BJ (cell line): ENCODE measurements around the gene MATN1. TPM values are rescaled to one million over a fixed set of nuclear protein-coding genes. Genes with fewer than 3 reads are reported as not detected.

Experiments
- CTCF ChIA-PET: fragments of 350-600 bp; formaldehyde crosslinking; extraction: SDS; loops from one replicate; lab custom pipeline; 2021; ENCODE audit warnings: antibody characterized with exemption, inconsistent platforms; lab: Yijun Ruan, JAX
- POLR2A ChIA-PET: fragments of 300-600 bp; sonication (Branson Sonifier 250); formaldehyde crosslinking; extraction: SDS; loops from one replicate; lab custom pipeline; 2021; ENCODE audit warnings: antibody characterized with exemption; lab: Charles Lee
- DNase-seq: peaks from one replicate; pipeline ENCODE4 v3.0.0-alpha.2; 2011; ENCODE audit warnings: low read depth
- H3K27me3 ChIP-seq: 2 replicates; pipeline ENCODE4 v1.6.0; 2011; ENCODE audit warnings: low read length; ENCODE audit not compliant: control insufficient read depth, insufficient read depth
- H3K36me3 ChIP-seq: 2 replicates; pipeline ENCODE4 v1.5.1; 2011; ENCODE audit warnings: low read length; ENCODE audit not compliant: control insufficient read depth, insufficient read depth
- H3K4me3 ChIP-seq: 2 replicates; pipeline ENCODE4 v1.5.1; 2011; ENCODE audit warnings: low read depth, mild to moderate bottlenecking, control low read depth, low read length
- polyA plus RNA-seq: library from polyadenylated mRNA; depleted of rRNA; stranded (reverse); fragments of >200 nt; gene quantifications from 2 replicates; pipeline ENCODE4 v1.2.3, GENCODE V29; 2011
- TF ChIP-seq, protein P1 (sequence below): IDR thresholded peaks from 2 replicates; pipeline ENCODE4 v1.5.1; 2011; ENCODE audit warnings: low read depth, mild to moderate bottlenecking, control low read depth, inconsistent platforms, low read length, moderate library complexity; ENCODE audit not compliant: insufficient read depth

MATN1 gene
- polyA plus RNA-seq, 1 experiment: 0.13 TPM

DNA sequence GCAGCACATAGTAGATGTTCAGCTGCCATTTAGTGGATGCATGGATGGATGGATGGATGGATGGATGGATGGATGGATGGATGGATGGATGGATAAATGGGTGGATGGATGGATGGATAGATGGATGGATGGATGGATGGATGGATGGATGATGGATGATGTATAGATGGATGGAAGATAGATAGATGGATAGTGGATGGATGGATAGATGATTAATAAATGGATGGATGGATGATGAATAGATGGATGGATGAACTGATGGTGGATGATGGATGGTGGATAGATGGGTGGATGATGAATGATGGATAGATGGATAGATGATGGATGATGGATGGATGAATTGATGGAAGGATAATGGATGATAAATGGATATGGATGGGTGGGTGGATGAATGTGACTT is 20.6 kb downstream of the MATN1 start:
- CTCF ChIA-PET: interaction anchor here (0.9 to 1.3 kb wide), 5 partner anchors 10 to 1015 kb away, joined by 3 to 4 read pairs (median 3); no protein-coding TSS in a partner anchor
- Histone ChIP-seq H3K36me3 (no peaks in the 10 kb centered on the region), H3K4me3 (no peak overlapping the region), H3K27me3 (no peaks in the 10 kb centered on the region)
- no peak for DNase-seq
- TF ChIP-seq, protein P1, sequence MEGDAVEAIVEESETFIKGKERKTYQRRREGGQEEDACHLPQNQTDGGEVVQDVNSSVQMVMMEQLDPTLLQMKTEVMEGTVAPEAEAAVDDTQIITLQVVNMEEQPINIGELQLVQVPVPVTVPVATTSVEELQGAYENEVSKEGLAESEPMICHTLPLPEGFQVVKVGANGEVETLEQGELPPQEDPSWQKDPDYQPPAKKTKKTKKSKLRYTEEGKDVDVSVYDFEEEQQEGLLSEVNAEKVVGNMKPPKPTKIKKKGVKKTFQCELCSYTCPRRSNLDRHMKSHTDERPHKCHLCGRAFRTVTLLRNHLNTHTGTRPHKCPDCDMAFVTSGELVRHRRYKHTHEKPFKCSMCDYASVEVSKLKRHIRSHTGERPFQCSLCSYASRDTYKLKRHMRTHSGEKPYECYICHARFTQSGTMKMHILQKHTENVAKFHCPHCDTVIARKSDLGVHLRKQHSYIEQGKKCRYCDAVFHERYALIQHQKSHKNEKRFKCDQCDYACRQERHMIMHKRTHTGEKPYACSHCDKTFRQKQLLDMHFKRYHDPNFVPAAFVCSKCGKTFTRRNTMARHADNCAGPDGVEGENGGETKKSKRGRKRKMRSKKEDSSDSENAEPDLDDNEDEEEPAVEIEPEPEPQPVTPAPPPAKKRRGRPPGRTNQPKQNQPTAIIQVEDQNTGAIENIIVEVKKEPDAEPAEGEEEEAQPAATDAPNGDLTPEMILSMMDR: no peak
- POLR2A ChIA-PET: no interaction called here

DNA sequence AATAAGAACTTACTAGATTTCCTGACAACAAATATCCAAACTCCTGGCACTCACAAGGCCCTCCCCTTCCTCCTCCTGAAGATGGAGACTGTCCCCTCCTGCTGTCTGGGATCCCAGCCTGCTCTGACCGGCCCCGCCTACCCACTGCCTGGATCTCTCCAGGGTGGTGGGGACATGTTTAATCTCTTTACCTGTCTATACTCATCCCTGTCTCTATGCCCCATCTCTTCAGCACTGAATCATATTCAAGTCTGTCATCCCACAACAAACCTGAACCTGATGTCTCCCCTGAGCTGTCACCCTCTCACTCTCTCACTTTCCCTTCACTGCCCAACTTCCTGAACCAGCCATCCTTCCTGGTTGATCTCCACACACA is 22.1 kb downstream of the MATN1 start:
- Histone ChIP-seq H3K36me3 (no peaks in the 10 kb centered on the region), H3K4me3 (no peak overlapping the region), H3K27me3 (no peaks in the 10 kb centered on the region)
- ChIA-PET CTCF (interaction anchor here (0.6 to 1.0 kb wide), 2 partner anchors 17 to 264 kb away, joined by 3 to 5 read pairs; no protein-coding TSS in a partner anchor), POLR2A (no interaction called here)
- no peak for DNase-seq
- TF ChIP-seq, protein P1: no peak

DNA sequence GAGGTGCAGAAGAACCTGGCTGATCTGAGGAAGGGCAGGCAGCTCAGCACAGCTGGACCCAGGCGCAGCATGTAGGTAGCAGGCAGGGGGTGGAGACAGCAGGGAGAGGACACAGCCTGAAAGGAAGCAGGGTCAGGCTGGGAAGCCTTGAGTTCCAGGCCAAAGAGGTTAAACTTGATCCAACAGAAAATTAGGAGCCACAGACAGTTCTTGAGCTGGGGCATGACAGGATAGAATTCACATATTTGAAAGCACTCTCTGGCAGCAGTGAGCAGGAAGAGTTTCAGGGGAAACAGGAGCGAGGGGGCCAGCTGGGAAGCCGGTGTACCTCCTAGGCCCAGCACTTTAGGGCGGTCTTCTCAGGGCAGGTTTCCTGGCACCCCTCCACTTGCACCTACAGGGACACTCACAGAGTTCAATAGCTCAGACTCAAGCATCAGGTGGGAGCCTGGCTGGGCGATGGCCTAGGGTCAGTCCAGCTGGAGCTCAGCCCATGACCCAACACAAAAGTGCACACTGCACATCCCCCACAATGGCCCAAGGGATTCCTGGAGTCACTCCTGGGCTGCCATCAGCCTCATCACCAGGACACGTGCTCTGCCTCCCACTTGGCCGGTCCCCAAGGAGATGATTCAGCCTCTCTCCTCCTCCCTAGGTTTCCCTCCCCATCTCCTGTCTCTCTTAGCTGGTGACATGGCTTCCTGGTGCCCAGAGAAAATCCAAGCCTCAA is 22.7 kb downstream of the MATN1 start:
- CTCF ChIA-PET: interaction anchor here (0.6 to 1.0 kb wide), 3 partner anchors 18 to 710 kb away, joined by 3 to 5 read pairs (median 3); no protein-coding TSS in a partner anchor
- POLR2A ChIA-PET: interaction anchor here (0.6 kb wide), 1 partner anchor 88 kb away, joined by 3 read pairs; no protein-coding TSS in a partner anchor
- Histone ChIP-seq H3K4me3 (no peak overlapping the region), H3K27me3 (no peaks in the 10 kb centered on the region), H3K36me3 (no peaks in the 10 kb centered on the region)
- TF ChIP-seq, protein P1: no peak
- DNase-seq: peak; percentile 61

DNA sequence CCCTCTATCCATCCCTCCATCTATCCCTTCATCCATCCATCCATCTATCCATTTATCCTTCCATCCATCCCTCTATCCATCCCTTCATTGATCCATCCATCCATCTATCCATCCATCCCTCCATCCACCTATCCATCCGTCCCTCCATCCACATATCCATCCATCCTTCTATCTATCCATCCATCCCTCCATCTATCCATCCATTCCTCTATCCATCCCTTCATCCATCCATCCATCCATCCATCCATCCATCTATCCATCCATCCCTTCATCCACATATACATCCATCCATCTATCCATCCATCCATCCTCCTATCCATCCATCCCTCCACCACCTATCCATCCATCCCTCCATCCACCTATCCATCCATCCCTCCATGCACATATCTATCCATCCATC is 23.6 kb downstream of the MATN1 start:
- no peak for DNase-seq
- Histone ChIP-seq H3K4me3 (no peak overlapping the region), H3K36me3 (no peaks in the 10 kb centered on the region), H3K27me3 (no peaks in the 10 kb centered on the region)
- TF ChIP-seq, protein P1: no peak
- CTCF ChIA-PET: interaction anchor here (0.6 to 1.0 kb wide), 2 partner anchors 8 to 711 kb away, joined by 3 to 4 read pairs; no protein-coding TSS in a partner anchor
- POLR2A ChIA-PET: no interaction called here

DNA sequence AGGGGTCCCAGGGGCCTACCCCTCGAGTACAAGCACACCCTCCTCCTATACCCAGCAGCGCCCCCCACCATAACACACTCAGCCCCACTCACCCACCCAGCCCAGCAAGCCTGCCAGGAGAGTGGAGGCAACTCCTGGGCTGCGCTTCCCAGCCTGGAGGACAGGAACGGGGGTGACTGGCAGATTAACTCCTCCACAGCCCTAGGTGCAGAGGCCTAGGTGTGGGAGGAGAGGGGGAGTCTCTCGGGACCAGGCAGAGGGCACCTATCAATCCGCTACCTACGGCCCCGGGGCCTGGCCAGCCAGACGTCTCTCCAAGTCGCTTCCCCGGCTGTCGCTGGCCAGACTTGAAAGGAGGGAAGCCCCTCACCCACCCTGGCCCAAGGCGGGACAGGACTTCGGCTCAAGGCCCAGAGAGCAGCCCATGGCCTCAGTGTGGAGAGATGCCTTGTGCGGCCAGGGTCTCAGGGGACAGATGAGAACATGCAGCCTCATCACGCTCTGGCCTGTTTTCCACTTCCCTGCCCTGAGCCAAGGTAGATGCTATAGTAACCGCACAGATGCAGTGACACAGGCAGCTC is 24.9 kb downstream of the MATN1 start:
- Histone ChIP-seq H3K36me3 (no peaks in the 10 kb centered on the region), H3K4me3 (no peak overlapping the region), H3K27me3 (0 out of 2 replicates have a peak, but pooled peaks cover 2% of the 10 kb centered on the region)
- TF ChIP-seq, protein P1: no peak
- CTCF ChIA-PET: interaction anchor here (0.7 to 1.0 kb wide), 3 partner anchors 156 to 176 kb away, joined by 3 to 6 read pairs (median 4); no protein-coding TSS in a partner anchor
- POLR2A ChIA-PET: no interaction called here
- no peak for DNase-seq
